ENCODE data around the gene NCDN. TPM values are rescaled to one million over a fixed set of nuclear protein-coding genes. Genes with fewer than 3 reads are reported as not detected.

NCDN gene
- total and polyA plus RNA-seq, 2 of the 8 experiments (the other 6 are each of a cell fraction or from before 2014, with no cell fraction given): 26.2 to 35.4 TPM

GRCh38 chr1:35590476-35591040, 33.0 kb downstream of the NCDN start:
- no peak overlapping the region for H3K4me2 ChIP-seq (ENCODE audit: insufficient read depth in 1 of 2, low read depth in 2 of 2, low read length in 2 of 2)

More at GRCh38 chr1:35590476-35591040, 33.0 kb downstream of the NCDN start:
- no peak overlapping the region for H2BK120ac ChIP-seq (replicated peaks; ENCODE audit: low read depth, low read length)
- TF ChIP-seq KDM1A (IDR thresholded peaks at IDR 0.05; ENCODE audit: borderline replicate concordance, low read length) (peak; percentile 38; the same call in 1 of the 2 replicates), EZH2 (IDR thresholded peaks at IDR 0.05; ENCODE audit: low read depth, low read length, severe bottlenecking) (no peak)
- 89% methylated on average over 25 of the region's 25 CpGs; no CpG with 5 or more reads in 1 of the 2 experiments for WGBS, 2 experiments (ENCODE audit: extremely low coverage in 1 of 2, insufficient coverage in 1 of 2, insufficient read length in 1 of 2, insufficient replicate concordance in 2 of 2, low coverage in 1 of 2, low lambda C conversion rate in 2 of 2, missing lambda C conversion rate in 1 of 2)
- H3K36me3 ChIP-seq (ENCODE audit: control insufficient read depth in 2 of 4, insufficient read depth in 4 of 4, low read length in 3 of 4): peaks cover 0 to under 1% (median 0%) of the 10 kb centered on the region in 4 experiments; a peak in 1 of 8 replicates
- H4K20me1 ChIP-seq (replicated peaks in 1 of 2; ENCODE audit: control insufficient read depth in 1 of 2, insufficient read depth in 2 of 2, low read length in 2 of 2): peaks cover 0 to 13% of the 10 kb centered on the region in 2 experiments
- no peak overlapping the region for H3K4ac ChIP-seq (replicated peaks; ENCODE audit: insufficient read length, low read depth, low read length)
- no peak overlapping the region for H3K4me3 ChIP-seq (ENCODE audit: extremely low read depth in 1 of 4, insufficient read depth in 2 of 4, low read depth in 3 of 4, low read length in 4 of 4)
- H4K91ac ChIP-seq (replicated peaks; ENCODE audit: insufficient read length, low read length): no peak overlapping the region
- ChIA-PET POLR2A (ENCODE audit: partially characterized antibody) (interaction anchor here (1.0 to 1.4 kb wide), 2 partner anchors 10 to 22 kb away, joined by 3 read pairs; no protein-coding TSS in a partner anchor), CTCF (ENCODE audit: partially characterized antibody) (interaction anchor here (0.7 to 1.7 kb wide), 2 partner anchors 9 to 125 kb away, joined by 3 to 5 read pairs; no protein-coding TSS in a partner anchor)
- 0 out of 2 replicates have a peak overlapping the region, but pooled peaks have one; percentile 35 for H2BK5ac ChIP-seq (ENCODE audit: low read depth, low read length)
- no peak overlapping the region for H4K5ac ChIP-seq (ENCODE audit: insufficient read length, low read depth, low read length)
- no peaks in the 10 kb centered on the region for H3K79me2 ChIP-seq (ENCODE audit: control insufficient read depth in 1 of 2, insufficient read depth in 2 of 2, low read length in 2 of 2)
- DNase-seq (ENCODE audit: low read depth in 1 of 2, low spot score in 2 of 2) (no peak), FAIRE-seq (no peak)
- H3K14ac ChIP-seq (ENCODE audit: insufficient read length): no peak overlapping the region
- H3K79me1 ChIP-seq (ENCODE audit: low read depth, low read length): 0 out of 2 replicates have a peak, but pooled peaks cover 2% of the 10 kb centered on the region
- peak overlapping the region; percentile 10; the same call in 1 of the 2 replicates for H2BK12ac ChIP-seq (ENCODE audit: low read depth, low read length)
- no peaks in the 10 kb centered on the region for H3K9me3 ChIP-seq (ENCODE audit: insufficient read depth in 2 of 2, low read depth in 1 of 2, low read length in 1 of 2)
- H3K27ac ChIP-seq (ENCODE audit: low read depth, low read length): no peak overlapping the region
- no peak overlapping the region for H2AK5ac ChIP-seq (ENCODE audit: low read depth, low read length)
- H3K18ac ChIP-seq (ENCODE audit: extremely low read depth, low read length): no peak overlapping the region
- no peak overlapping the region for H2BK15ac ChIP-seq (ENCODE audit: low read length)
- no peaks in the 10 kb centered on the region; the same call in 1 of the 2 replicates for H3K23me2 ChIP-seq (ENCODE audit: low read depth, low read length)
- no peak overlapping the region for H4K8ac ChIP-seq (ENCODE audit: extremely low read depth, insufficient read depth, low read length)
- H2BK20ac ChIP-seq (ENCODE audit: low read length): no peak overlapping the region
- no peaks in the 10 kb centered on the region for H3K27me3 ChIP-seq (replicated peaks in 1 of 4; ENCODE audit: control insufficient read depth in 3 of 4, extremely low read depth in 1 of 4, insufficient read depth in 3 of 4, low read length in 3 of 4)
- no peak overlapping the region for H3K9ac ChIP-seq (replicated peaks in 1 of 4; ENCODE audit: extremely low read depth in 1 of 4, low read depth in 3 of 4, low read length in 3 of 4)
- H3K23ac ChIP-seq (ENCODE audit: insufficient read length): no peak overlapping the region
- H3K56ac ChIP-seq (replicated peaks; ENCODE audit: insufficient read length, low read depth, low read length): no peak overlapping the region
- H2AFZ ChIP-seq (ENCODE audit: low read length): no peak overlapping the region
- H3K4me1 ChIP-seq (replicated peaks in 1 of 4; ENCODE audit: control insufficient read depth in 3 of 4, insufficient read depth in 4 of 4, low read length in 3 of 4): peaks cover 0 to 8% (median 3%) of the 10 kb centered on the region in 4 experiments; a peak in 3 of 7 replicates

Data from H1 (cell line).